ENCODE data around the gene LAGE3.

- TF ChIP-seq CTCF (IDR thresholded peaks at IDR 0.05): no peak
- TF ChIP-seq POLR2A (IDR thresholded peaks at IDR 0.05): no peak
Measured at GRCh38 chrX:154467556-154467955, 11.5 kb downstream of the LAGE3 start.

Data from gastroesophageal sphincter (tissue), 3 donors.